ENCODE data around the gene C1RL.

C1RL gene

GRCh38 chr12:7091660-7092228 is 17.3 kb downstream of the C1RL start:
- no peak for DNase-seq

DNA sequence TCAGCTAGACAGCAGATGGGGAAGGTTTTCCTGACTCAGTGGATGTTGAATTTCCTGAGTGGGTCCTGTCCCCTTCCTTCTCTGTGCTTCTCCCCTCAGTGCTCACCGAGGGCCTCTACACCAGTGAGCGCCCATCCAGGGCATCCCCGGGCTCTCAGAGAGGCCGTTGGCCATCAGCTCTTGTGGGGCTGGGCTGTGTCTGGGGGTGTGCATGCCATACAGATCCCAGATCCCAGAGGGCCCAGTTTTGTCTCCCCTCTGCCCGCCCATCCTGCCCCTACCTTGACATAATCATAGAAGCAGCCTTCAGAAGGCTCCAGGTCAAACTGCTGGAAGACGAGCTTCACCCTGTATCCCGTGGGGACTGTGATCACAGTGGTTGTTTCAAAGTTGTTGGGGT is 17.8 kb downstream of the C1RL start:
- no peak for DNase-seq

DNA sequence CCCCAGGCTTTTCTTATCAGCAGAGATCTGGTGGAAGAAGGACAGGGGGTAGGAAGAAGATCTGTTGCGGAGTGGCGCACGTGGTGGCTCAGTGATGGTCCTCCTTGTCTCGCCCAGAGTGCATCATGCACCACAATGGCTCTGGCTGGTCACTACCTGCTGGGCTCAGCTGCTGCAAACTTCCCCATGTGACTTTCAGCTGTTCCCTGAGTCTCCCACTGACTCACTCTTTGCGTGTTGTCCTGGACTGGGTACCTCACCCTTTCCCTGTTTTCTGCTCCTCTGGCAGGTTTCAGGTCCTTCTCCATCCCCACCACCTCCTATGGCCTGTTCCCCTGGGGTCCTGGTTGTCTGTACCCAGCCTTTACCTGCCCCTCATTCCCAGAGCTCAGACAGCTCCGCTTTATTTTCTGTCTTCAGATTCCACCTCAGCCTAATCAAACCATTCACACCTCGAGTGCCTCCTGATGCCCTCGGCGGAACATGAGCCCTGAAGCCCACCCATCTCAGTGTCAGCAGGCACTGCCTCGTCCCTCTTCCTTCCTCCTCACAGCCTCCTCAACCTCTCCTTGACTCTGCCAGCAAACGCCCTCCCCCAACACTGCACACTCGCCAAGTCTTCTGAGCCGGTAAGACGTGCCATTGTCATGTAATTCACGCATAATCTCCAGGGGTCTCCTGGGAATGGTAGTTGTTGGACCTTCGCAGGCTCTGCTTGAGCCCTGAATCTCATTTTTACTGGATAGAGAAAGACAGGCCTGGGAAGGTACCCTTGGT is 18.6 kb downstream of the C1RL start:
- DNase-seq: no peak

DNA sequence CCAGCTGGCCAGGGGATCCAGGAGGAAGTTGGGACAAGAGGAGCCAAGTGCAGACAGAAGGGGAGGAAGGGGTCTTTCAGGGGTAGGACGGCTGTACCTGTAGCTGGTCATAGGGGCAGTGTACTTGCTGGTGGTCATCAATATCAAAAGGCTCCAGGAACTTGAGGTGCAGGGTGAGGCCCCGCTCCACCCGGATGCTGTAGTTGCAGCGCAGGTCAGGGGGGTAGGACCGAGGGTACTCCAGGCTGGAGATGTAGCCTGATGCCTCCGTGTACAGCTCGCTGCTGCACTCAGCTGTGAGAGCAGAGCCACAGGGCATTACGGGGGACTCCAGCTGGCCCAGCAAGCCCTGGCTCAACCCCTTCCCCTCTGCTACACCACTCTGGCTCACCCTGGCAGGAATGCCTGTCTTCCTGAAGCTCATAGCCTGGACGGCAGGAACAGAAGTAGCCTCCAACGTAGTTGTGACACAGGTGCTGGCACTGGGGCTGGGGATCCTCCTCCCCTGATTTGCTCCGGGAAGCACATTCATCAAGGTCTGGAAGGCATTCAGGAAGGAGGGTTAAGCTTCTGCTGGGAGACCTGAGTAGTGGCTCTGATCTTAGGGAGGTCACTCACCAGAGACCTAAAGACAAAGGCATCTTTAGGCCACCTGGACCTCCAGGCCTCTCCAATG is 19.7 kb downstream of the C1RL start:
- DNase-seq: no peak

GRCh38 chr12:7083125-7083524 is 25.9 kb downstream of the C1RL start:
- DNase-seq: no peak

GRCh38 chr12:7081037-7081436 is 28.0 kb downstream of the C1RL start:
- no peak for DNase-seq

- DNase-seq: no peak
These were observed 29.2 kb downstream of the C1RL start for GRCh38 chr12:7079826-7080125.

GRCh38 chr12:7078163-7078562 is 30.9 kb downstream of the C1RL start:
- DNase-seq: no peak

GRCh38 chr12:7076493-7076892 is 32.5 kb downstream of the C1RL start:
- no peak for DNase-seq

DNA sequence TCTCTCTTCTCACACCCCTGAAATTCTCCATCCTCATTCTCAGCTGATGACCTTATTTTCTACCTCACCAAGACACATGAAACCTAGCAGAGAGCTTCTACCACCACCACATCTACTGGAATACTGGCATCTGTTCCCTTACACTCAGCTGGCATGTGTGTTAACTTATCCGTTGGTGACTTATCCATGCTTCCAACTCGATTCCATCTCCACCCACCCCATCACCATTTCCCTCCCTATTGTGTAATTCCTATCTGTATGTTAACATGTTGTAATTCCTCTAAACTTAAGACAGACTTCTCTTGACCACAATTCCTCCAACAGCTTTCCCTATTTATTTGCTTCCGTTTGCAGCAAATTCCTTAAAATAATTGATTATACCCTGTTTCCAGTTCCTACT is 33.1 kb downstream of the C1RL start:
- DNase-seq: no peak

DNA sequence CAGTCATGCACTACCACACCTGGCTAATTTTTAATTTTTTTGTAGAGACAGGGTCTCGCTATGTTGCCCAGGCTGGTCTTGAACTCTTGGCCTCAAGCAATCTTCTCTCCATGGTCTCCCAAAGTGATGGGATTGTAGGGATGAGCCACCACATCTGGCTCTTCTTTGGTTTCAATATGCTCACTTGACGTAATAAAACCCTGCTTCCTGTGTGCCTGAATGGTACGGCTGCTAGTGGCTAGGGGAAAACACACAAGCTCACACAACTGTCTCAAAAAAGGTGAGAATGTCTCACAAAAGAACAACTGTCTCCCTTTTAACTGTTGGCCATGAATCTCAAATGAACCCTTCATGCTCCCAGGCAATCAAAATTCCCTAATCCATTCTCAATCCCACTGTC is 33.5 kb downstream of the C1RL start:
- DNase-seq: no peak

GRCh38 chr12:7073946-7074345 is 35.1 kb downstream of the C1RL start:
- no peak for DNase-seq

GRCh38 chr12:7072554-7072953 is 36.5 kb downstream of the C1RL start:
- DNase-seq: no peak

DNA sequence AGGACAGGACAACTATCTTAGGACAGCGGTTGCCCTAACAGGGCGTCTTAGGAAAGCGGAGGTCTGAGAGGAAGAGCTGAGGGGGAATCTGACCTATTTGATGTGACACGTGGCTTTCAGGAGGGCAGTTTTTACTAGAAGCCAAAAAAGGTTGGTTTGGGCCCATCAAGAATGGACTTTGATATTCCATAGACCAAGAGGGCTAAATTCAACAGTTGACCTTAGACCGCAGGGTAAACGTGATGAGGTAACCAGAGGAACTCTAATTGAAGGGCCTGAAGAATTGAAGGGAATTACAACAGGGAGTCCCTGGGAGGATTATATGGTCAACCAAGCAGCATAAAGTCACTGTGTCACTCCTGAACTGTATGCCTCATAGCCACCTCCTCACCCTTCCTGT is 37.0 kb downstream of the C1RL start:
- DNase-seq: no peak

GRCh38 chr12:7069386-7069785 is 39.6 kb downstream of the C1RL start:
- DNase-seq: no peak

DNA sequence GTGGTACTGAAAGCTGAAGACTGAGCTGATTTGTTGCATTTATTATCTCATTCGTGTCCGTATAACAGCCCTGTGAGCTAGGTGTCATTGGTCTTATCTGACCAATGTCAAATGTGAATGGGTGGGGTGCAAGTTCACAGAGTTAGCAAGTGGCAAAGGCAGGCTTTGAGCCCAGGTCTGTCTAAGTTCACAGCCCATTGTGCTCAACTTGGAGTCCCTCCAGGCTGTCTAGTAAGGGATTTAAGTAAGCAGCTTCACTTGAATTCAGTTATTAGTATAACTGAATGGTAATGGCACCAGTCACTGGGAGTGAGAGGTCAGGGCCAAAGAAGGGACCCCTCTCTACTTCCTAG is 40.0 kb downstream of the C1RL start:
- DNase-seq: no peak

- no peak for DNase-seq
These were observed 40.6 kb downstream of the C1RL start for GRCh38 chr12:7068240-7068993.

GRCh38 chr12:7067096-7067495 is 41.9 kb downstream of the C1RL start:
- DNase-seq: no peak

GRCh38 chr12:7066596-7066995 is 42.4 kb downstream of the C1RL start:
- no peak for DNase-seq

DNA sequence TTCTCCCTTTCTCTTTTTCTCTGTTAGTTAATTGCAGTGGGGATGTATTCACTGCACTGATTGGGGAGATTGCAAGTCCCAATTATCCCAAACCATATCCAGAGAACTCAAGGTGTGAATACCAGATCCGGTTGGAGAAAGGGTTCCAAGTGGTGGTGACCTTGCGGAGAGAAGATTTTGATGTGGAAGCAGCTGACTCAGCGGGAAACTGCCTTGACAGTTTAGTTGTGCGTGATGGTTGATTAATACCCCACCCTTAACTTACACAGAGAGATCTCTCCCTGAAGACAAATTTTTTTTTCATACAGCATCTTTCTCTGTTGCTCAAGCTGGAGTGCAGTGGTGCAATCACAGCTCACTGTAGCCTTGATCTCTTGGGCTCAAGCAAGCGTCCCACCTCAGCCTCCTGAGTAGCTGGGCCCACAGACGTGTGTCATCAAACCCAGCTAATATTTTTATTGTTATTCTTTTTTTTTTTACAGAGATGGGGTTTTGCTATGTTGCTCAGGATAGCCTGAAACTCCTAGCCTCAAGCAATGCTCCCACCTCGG is 43.9 kb downstream of the C1RL start:
- DNase-seq: no peak

DNA sequence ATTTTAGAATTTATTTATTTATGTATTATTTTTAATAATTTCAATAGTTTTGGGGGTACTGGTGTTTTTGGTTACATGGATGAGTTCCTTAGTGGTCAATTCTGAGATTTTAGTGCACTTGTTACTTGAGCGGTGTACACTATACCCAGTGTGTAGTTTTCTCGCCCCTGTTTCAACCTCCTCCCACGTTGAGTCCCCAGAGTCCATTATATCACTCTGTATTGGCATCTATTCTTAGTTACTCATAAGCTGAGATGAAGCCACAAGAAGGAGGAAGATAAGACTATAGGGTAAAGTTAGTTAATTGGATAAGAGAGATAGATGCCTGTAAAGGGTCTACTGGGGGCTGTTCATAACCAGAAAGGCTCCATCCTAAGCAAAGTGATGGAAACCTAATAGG is 44.5 kb downstream of the C1RL start:
- DNase-seq: no peak

- no peak for DNase-seq
These were observed 47.4 kb downstream of the C1RL start for GRCh38 chr12:7061596-7061995.

DNA sequence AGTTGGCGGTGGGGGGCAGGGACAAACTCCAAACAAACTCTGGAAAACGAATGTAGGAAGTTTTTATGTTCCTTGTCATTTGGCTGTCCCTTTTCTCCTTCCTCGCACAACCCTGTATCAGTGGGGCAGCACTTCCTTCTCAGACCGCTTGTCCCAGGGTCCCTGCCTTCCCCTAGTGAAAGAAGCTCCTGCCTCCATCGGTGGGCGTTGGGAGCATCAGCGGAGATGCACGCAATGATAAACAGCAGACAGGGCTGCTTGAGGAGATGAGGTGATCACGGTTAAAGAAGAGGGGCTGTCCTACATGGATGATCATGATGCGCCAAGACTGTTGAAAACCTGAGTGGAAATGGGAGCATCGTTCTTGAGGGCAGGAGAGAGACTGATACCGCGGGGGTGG is 47.9 kb downstream of the C1RL start:
- DNase-seq: no peak
